Measurements from ENCODE around the gene PGLYRP3.
"Not testable (repeated sequence)": the region's sequence is repeated elsewhere in the genome, so short reads cannot be mapped to it uniquely, and the experiment has no call there.

DNA sequence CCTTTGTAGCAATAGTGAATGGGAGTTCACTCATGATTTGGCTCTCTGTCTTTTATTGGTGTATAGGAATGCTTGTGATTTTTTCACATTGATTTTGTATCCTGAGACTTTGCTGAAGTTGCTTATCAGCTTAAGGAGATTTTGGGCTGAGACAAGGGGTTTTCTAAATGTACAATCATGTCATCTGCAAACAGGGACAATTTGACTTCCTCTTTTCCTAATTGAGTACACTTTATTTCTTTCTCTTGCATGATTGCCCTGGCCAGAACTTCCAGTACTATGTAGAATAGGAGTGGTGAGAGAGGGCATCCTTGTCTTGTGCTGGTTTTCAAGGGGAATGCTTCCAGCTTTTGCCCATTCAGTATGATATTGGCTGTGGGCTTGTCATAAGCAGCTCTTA lies 3.3 kb upstream of the PGLYRP3 start:
- TF ChIP-seq, protein P1, sequence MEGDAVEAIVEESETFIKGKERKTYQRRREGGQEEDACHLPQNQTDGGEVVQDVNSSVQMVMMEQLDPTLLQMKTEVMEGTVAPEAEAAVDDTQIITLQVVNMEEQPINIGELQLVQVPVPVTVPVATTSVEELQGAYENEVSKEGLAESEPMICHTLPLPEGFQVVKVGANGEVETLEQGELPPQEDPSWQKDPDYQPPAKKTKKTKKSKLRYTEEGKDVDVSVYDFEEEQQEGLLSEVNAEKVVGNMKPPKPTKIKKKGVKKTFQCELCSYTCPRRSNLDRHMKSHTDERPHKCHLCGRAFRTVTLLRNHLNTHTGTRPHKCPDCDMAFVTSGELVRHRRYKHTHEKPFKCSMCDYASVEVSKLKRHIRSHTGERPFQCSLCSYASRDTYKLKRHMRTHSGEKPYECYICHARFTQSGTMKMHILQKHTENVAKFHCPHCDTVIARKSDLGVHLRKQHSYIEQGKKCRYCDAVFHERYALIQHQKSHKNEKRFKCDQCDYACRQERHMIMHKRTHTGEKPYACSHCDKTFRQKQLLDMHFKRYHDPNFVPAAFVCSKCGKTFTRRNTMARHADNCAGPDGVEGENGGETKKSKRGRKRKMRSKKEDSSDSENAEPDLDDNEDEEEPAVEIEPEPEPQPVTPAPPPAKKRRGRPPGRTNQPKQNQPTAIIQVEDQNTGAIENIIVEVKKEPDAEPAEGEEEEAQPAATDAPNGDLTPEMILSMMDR (IDR thresholded peaks at IDR 0.05; ENCODE audit: low read depth, low read length, poor library complexity, severe bottlenecking), result not testable (repeated sequence)
- not testable (repeated sequence) for TF ChIP-seq EZH2phosphoT487 (IDR thresholded peaks at IDR 0.05; ENCODE audit: borderline replicate concordance, low read length)

Measured in DOHH2 (cell line).